Measurements from ENCODE around the gene C1QTNF12.

C1QTNF12 gene

DNA sequence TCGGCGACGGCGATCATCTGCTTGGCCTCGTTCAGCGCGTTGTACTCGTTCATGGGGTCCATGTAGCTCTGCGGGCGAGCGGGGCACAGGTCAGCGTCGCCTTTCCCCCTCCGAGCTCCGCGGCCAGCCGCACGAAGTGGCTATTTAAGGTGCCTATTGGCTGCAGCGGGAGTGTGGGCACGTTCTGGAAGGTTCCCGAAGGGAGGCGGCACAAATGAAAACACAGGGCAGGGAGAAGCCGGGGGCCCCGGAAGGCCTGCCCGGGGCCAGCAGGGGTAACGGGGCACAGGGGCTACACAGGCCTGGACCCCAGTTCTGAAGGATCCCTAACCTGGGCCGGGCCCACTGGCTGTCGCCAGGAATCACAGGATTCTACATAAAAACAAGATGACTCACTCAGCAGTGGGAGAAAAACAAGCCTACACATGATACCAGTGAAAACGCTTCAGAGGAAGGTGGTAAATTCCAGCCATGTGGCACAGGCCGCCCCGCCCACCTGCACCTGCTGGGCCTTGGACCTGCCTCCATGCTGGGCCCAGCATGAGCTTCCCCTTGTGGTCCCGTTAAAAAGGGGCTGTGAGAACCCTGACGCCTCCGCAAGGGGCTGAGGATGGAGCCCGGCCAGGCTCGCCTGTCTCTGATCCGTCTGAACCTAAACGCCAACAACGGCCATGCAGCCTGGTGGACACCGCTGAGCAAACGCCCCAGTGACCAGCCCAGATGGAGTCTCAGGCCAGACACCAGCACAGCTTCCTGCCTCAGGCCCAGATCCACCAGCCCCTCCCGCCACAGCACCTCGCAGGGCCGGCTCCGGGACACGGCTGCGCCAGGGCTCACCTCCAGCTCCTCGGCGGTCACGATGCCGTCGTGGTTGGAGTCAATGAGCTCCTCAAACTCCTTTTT, 28.6 kb downstream of the C1QTNF12 start:
- TF ChIP-seq CTCF (IDR thresholded peaks at IDR 0.05; ENCODE audit: low read depth, low read length): no peak
- no peak overlapping the region for H3K4me3 ChIP-seq (ENCODE audit: low read depth, low read length)

DNA sequence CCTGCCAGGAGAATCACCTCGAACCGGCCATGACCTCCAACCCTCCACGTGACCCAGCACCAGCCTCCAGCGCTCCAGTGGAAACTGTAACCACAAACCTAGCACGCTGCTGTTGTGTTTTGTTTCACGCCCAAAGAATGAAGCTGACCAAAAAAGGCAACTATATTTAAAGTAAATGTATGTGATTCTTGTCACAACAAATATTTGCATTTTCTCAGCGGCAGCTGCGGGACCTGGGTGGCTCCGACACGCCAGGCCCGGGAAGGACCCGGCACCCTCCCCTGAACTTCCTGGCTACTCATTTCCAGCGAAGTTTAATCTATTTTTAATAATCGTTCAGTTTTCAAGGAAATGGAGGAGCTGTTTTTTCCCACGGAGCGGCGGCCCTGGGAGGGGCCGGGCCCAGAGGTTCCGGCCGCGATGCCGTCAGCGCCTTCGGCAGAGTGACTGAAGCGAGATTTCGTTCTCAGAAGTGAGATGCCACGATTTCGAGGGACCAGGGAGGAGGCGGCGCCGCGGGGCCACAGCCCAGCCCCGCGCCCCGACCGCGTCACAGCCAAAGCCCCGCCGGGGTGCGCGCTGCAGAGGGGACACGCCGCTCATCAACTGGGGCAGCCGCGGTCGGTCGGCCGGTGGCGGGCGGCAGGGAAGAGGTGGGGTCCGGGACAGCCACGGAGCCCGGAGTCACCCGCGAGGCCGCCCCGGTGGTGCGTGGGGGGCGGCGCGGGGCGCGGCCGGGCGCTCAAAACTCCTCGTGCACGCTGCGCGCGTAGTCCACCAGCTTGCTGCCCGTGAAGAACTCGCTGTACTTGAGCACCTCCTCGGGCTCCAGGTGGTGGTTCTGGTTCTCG, 29.5 kb downstream of the C1QTNF12 start:
- no peak for TF ChIP-seq CTCF (IDR thresholded peaks at IDR 0.05; ENCODE audit: low read depth, low read length)
- no peak overlapping the region for H3K4me3 ChIP-seq (ENCODE audit: low read depth, low read length)

- no peak overlapping the region for H3K4me3 ChIP-seq (ENCODE audit: low read depth, low read length)
- TF ChIP-seq CTCF (IDR thresholded peaks at IDR 0.05; ENCODE audit: low read depth, low read length): no peak
Observed at GRCh38 chr1:1215881-1216605, 30.5 kb downstream of the C1QTNF12 start.

GRCh38 chr1:1215080-1215676, 31.3 kb downstream of the C1QTNF12 start:
- no peak for TF ChIP-seq CTCF (IDR thresholded peaks at IDR 0.05; ENCODE audit: low read depth, low read length)
- no peak overlapping the region for H3K4me3 ChIP-seq (ENCODE audit: low read depth, low read length)

DNA sequence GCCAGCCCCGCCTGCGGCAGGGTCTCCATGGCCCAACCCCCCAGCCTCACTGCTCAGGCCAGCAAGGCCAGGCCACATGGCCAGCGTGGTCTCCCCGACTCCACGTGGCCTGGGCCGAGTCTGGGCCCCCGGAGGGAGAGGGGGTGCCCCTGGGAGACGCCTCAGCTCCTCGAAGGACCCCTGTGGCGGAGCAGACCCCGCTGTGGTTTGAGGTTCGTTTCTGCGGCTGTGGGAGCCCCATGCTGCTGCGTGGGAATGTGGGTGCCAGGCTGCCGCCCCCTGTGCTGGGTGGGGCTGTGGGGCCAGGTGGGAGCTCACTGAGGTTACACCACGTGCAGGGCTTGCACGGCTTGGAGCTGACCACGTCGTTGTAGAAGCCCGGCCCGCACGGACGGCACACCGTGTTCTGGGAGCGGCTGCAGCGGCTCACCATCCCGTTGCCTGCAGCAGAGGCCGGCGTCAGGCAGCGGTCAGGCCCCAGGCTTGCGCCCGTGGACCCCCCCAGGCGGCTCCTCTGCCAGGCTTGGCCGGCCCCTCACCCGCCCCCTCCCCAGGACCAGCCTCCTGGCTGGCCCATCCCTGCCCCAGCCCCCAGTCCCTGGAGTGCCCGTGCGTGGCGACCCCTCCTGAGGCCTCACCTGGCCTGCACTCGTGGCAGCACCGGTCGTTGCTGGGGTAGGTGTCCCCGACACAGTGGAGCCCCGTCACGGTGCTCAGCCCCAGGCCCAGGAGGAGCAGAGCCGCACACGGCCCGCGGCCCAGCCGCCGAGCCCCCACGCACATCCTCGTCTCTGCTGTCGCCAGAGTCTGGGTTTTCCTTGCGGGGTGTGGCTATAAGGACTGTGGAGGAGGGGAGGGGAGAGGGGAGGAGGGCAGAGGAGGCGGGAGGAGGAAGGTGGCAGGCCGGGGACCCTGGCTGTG, 32.9 kb downstream of the C1QTNF12 start, which contains the start of gene TNFRSF4:
TSS of gene TNFRSF4 (minus strand) at position 809 of the 921 bp plus-strand sequence. CDS start at position 783, 26 bp downstream.
- TF ChIP-seq CTCF (IDR thresholded peaks at IDR 0.05; ENCODE audit: low read depth, low read length): no peak
- no peak within 1 kb of the TSS for H3K4me3 ChIP-seq (ENCODE audit: low read depth, low read length)

DNA sequence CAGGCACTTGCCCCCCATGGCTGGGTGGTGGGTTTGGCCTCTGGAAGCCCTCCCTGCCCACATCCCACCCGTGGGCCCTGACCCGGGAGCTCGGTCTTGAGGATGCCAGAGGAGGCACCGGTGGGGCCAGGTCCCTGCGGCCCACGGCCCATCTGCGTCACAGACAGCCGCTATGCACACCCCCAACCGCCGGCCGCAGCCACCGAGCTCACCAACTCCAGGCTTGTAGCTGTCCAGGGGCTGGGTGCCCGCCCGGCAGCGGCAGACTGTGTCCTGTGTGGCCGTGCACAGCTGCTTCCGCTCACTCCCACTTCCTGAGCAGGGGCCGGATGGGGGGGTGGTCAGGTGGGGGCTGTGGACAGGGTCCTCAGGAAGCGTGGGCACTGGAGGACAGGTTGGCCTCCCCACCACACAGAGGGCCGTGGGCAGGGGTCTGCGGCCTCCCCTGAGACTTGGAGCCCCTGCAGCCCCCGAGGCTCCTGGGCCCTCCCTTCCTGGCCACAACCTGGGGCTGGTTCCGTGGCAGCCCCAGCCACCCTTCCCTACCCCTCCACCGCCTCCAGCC, 33.7 kb downstream of the C1QTNF12 start:
- no peak for TF ChIP-seq CTCF (IDR thresholded peaks at IDR 0.05; ENCODE audit: low read depth, low read length)
- no peak overlapping the region for H3K4me3 ChIP-seq (ENCODE audit: low read depth, low read length)
